Fibroblast of pulmonary artery (primary cell): Measurements from ENCODE around the gene FOXN3.

Experiments used
- DNase-seq: peaks from one replicate; pipeline ENCODE4 v3.0.0-alpha.2; 2010; ENCODE audit warnings: low read depth
- H3K4me3 ChIP-seq: replicated peaks from 2 replicates; pipeline ENCODE4 v1.5.1; 2011; ENCODE audit warnings: low read depth, mild to moderate bottlenecking, control low read depth, low read length, moderate library complexity
- TF ChIP-seq, protein P1 (sequence below): IDR thresholded peaks from 2 replicates; pipeline ENCODE4 v1.5.1; 2011; ENCODE audit warnings: mild to moderate bottlenecking, control low read depth, low read length, inconsistent platforms; ENCODE audit errors: missing control alignments

Gene FOXN3

GRCh38 chr14:89266754-89267153 is 150.3 kb downstream of the FOXN3 start:
- TF ChIP-seq, protein P1, sequence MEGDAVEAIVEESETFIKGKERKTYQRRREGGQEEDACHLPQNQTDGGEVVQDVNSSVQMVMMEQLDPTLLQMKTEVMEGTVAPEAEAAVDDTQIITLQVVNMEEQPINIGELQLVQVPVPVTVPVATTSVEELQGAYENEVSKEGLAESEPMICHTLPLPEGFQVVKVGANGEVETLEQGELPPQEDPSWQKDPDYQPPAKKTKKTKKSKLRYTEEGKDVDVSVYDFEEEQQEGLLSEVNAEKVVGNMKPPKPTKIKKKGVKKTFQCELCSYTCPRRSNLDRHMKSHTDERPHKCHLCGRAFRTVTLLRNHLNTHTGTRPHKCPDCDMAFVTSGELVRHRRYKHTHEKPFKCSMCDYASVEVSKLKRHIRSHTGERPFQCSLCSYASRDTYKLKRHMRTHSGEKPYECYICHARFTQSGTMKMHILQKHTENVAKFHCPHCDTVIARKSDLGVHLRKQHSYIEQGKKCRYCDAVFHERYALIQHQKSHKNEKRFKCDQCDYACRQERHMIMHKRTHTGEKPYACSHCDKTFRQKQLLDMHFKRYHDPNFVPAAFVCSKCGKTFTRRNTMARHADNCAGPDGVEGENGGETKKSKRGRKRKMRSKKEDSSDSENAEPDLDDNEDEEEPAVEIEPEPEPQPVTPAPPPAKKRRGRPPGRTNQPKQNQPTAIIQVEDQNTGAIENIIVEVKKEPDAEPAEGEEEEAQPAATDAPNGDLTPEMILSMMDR = no peak
- no peak overlapping the region for H3K4me3 ChIP-seq
- no peak for DNase-seq

DNA sequence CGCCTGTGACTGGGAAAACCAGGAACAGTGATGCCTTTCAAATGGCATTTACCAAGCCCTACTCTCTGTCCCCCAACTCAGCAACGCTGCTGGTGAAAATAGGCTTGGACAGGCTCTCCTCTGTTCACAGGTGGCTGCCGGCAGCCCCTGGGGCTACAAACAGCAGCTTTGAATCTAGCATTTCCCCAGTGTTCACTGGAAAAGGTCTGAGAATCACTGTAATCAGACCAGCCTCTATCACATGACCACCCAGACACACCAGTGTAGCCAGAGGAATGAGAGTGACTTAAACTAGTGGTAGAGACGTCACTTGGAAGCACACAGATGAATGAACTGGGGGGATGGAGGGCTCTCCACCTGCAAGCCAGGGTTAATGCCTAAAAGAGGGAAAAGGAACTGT is 151.8 kb downstream of the FOXN3 start:
- TF ChIP-seq, protein P1 = no peak
- DNase-seq = no peak
- H3K4me3 ChIP-seq = no peak overlapping the region

DNA sequence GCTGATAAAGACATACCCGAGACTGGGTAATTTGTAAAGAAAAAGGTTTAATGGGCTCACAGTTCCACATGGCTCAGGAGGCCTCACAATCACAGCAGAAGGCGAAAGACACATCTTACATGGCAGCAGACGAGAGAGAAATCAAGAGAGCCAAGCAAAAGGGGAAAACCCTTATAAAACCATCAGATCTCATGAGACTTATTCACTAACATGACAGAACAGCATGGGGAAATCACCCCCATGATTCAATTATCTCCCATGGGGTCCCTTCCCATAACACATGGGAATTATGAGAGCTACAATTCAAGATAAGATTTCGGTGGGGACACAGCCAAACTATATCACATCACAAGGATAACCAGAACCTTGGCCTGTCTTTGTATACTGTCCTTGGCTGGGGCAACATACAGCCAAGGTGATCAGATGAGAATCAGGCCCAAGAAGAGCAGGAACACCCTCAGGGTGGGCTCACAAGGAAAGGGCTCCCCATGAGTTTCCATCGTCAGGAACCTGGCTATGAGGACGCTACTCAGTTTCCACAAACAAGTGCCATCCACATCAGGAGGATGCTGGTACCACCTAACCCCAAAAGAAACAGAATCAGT is 152.7 kb downstream of the FOXN3 start:
- TF ChIP-seq, protein P1 = no peak
- H3K4me3 ChIP-seq = no peak overlapping the region
- no peak for DNase-seq

GRCh38 chr14:89262041-89262440 is 155.0 kb downstream of the FOXN3 start:
- TF ChIP-seq, protein P1 = no peak
- no peak for DNase-seq
- H3K4me3 ChIP-seq = no peak overlapping the region

- no peak for DNase-seq
- TF ChIP-seq, protein P1 = no peak
- no peak overlapping the region for H3K4me3 ChIP-seq
Measured at GRCh38 chr14:89260898-89261297, 156.1 kb downstream of the FOXN3 start.

DNA sequence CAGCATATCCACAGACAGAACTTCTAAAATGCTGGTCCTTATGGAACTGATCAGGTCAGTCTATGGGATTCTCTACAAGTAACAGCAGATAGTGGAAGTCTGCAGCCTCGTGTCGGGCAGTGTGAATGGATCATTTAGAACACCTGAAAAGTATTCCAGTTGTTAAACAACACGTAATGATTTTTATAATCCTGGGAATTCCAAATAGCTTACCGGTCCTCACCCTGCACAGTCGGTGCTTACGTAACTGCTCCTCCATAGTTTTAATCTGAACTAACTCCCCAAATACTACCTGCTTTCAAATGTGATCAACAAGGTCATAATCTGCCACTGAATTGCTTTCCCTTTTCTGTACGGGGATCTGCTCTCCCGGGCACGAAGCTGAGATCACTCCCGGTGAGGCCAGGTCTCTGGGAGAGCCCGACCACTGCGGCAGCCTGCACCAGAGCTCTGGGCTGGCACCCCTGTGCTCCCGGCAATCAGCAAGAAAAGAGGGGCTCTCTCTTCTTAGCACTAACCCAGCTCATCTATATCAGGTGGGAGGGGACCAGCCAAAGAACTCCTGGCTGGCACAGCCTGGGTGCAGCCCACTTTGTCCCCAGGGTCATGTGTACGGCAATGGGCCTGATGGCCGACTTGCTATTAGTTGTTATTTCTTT is 157.0 kb downstream of the FOXN3 start:
- H3K4me3 ChIP-seq = no peak overlapping the region
- DNase-seq = no peak

More for the DNA sequence above, 157.0 kb downstream of the FOXN3 start:
- TF ChIP-seq, protein P1 = no peak
